Measurements from ENCODE around the gene ANKRD11. TPM values are rescaled to one million over a fixed set of nuclear protein-coding genes. Genes with fewer than 3 reads are reported as not detected.

ANKRD11 gene
- polyA plus RNA-seq, 1 donor (not counting 4 experiments of a cell fraction or from before 2014, with no cell fraction given): 30.1 TPM

DNA sequence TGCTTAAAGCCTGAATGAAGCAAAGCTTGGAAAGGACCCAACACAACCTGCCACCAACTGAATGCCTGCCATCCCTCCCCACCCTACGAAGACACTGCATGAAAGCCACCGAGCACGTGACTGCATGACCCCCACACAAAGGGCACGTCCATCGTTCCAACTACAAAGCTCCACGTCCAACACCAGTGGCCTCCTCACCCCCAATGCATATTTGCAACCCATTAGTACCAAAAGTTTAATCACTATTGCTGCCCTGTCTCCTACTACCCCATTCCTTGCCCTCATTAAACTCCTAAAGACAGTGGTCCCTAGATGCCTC lies 43.4 kb downstream of the ANKRD11 start:
- H3K4me3 ChIP-seq (ENCODE audit: control insufficient read depth in 2 of 3, extremely low read depth in 1 of 3, insufficient read depth in 2 of 3, low read depth in 1 of 3, low read length in 3 of 3): no peak overlapping the region

DNA sequence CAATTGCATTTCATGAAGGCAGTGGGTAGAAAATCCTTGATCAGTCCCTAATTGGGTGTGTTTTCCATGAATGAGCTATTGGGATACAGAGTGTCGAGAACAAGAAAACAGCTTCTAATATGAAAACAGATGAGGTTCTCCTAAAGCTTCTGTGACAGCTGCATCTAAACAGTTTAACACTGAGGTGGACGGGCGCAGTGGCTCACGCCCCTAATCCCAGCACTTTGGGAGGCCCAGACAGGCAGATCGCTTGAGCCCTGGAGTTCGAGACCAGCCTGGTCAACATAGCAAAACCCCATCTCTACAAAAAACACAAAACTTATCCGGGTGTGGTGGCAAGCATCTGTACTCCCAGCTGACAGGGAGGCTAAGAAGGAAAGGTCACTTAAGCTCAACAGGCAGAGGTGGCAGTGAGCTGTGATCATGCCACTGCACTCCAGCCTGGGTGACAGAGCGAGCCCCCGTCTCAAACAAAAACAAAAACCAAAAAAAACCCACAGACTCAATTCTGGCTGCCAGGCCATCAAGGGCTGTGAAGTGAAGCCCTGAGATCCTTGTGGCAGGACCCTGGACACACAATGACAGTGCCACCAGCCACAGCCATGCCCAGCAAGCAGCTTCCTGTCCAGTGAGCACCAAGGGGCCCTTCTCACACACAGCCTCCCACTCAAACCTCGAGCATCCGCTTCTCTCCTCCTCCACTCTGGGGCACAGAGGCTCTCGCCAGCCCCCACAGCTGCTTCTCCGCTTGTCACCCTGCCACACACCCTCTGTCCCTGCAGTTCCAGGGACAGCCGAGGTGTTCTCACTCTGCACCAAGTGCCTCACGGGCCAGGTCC lies 44.0 kb downstream of the ANKRD11 start:
- Histone ChIP-seq H3K27ac (ENCODE audit: control insufficient read depth, insufficient read depth, low read length) (no peak overlapping the region), H4K20me1 (ENCODE audit: control insufficient read depth, extremely low read depth, insufficient read depth, low read length) (peaks cover 73% of the 10 kb centered on the region), H3K79me2 (ENCODE audit: control insufficient read depth, insufficient read depth, low read length) (peaks cover 94% of the 10 kb centered on the region), H3K27me3 (ENCODE audit: control insufficient read depth, extremely low read depth, insufficient read depth, low read length) (no peaks in the 10 kb centered on the region), H3K9me3 (ENCODE audit: control insufficient read depth, low read depth, low read length) (no peaks in the 10 kb centered on the region), H3K9ac (ENCODE audit: control insufficient read depth, extremely low read depth, insufficient read depth, low read length) (no peak overlapping the region), H3K36me3 (ENCODE audit: control insufficient read depth in 2 of 2, extremely low read depth in 1 of 2, insufficient read depth in 2 of 2, low read length in 2 of 2) (no peaks in the 10 kb centered on the region), H3K9me1 (ENCODE audit: control insufficient read depth, extremely low read depth, insufficient read depth, low read length) (peaks cover 13% of the 10 kb centered on the region), H3K4me1 (ENCODE audit: control insufficient read depth, extremely low read depth, insufficient read depth, low read length) (peaks cover 75% of the 10 kb centered on the region), H2AFZ (ENCODE audit: control insufficient read depth, low read length) (no peak overlapping the region), H3K4me2 (ENCODE audit: control insufficient read depth, extremely low read depth, insufficient read depth, low read depth, low read length) (no peak overlapping the region), H3K4me3 (ENCODE audit: control insufficient read depth in 2 of 3, extremely low read depth in 1 of 3, insufficient read depth in 2 of 3, low read depth in 1 of 3, low read length in 3 of 3) (no peak overlapping the region)
- dilution Hi-C loops (cut with MboI; ENCODE audit: extremely low pct_ligation_motif_present, low sequenced_read_pairs): no loop called here
- FAIRE-seq (no peak), DNase-seq (ENCODE audit: low read depth, low spot score) (no peak)
- TF ChIP-seq, protein P1, sequence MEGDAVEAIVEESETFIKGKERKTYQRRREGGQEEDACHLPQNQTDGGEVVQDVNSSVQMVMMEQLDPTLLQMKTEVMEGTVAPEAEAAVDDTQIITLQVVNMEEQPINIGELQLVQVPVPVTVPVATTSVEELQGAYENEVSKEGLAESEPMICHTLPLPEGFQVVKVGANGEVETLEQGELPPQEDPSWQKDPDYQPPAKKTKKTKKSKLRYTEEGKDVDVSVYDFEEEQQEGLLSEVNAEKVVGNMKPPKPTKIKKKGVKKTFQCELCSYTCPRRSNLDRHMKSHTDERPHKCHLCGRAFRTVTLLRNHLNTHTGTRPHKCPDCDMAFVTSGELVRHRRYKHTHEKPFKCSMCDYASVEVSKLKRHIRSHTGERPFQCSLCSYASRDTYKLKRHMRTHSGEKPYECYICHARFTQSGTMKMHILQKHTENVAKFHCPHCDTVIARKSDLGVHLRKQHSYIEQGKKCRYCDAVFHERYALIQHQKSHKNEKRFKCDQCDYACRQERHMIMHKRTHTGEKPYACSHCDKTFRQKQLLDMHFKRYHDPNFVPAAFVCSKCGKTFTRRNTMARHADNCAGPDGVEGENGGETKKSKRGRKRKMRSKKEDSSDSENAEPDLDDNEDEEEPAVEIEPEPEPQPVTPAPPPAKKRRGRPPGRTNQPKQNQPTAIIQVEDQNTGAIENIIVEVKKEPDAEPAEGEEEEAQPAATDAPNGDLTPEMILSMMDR (optimal IDR thresholded peaks at IDR 0.05 in 1 of 3, IDR thresholded peaks at IDR 0.05 in 1 of 3, conservative IDR thresholded peaks at IDR 0.05 in 1 of 3; ENCODE audit: extremely low read depth in 1 of 3, insufficient read depth in 2 of 3, low read length in 3 of 3): no peak
- TF ChIP-seq EZH2 (IDR thresholded peaks at IDR 0.05; ENCODE audit: low read length): no peak

More for the DNA sequence above, 43.4 kb downstream of the ANKRD11 start:
- Histone ChIP-seq H3K4me2 (ENCODE audit: control insufficient read depth, extremely low read depth, insufficient read depth, low read depth, low read length) (no peak overlapping the region), H3K27me3 (ENCODE audit: control insufficient read depth, extremely low read depth, insufficient read depth, low read length) (no peaks in the 10 kb centered on the region), H3K4me1 (ENCODE audit: control insufficient read depth, extremely low read depth, insufficient read depth, low read length) (peaks cover 71% of the 10 kb centered on the region), H3K36me3 (ENCODE audit: control insufficient read depth in 2 of 2, extremely low read depth in 1 of 2, insufficient read depth in 2 of 2, low read length in 2 of 2) (no peaks in the 10 kb centered on the region), H3K79me2 (ENCODE audit: control insufficient read depth, insufficient read depth, low read length) (peaks cover 94% of the 10 kb centered on the region), H4K20me1 (ENCODE audit: control insufficient read depth, extremely low read depth, insufficient read depth, low read length) (peaks cover 74% of the 10 kb centered on the region), H3K9ac (ENCODE audit: control insufficient read depth, extremely low read depth, insufficient read depth, low read length) (no peak overlapping the region), H2AFZ (ENCODE audit: control insufficient read depth, low read length) (no peak overlapping the region), H3K27ac (ENCODE audit: control insufficient read depth, insufficient read depth, low read length) (no peak overlapping the region), H3K9me1 (ENCODE audit: control insufficient read depth, extremely low read depth, insufficient read depth, low read length) (peaks cover 13% of the 10 kb centered on the region), H3K9me3 (ENCODE audit: control insufficient read depth, low read depth, low read length) (no peaks in the 10 kb centered on the region)
- TF ChIP-seq EZH2 (IDR thresholded peaks at IDR 0.05; ENCODE audit: low read length): no peak
- TF ChIP-seq, protein P1 (optimal IDR thresholded peaks at IDR 0.05 in 1 of 3, IDR thresholded peaks at IDR 0.05 in 1 of 3, conservative IDR thresholded peaks at IDR 0.05 in 1 of 3; ENCODE audit: extremely low read depth in 1 of 3, insufficient read depth in 2 of 3, low read length in 3 of 3): no peak
- FAIRE-seq (no peak), DNase-seq (ENCODE audit: low read depth, low spot score) (no peak)
- dilution Hi-C loops (cut with MboI; ENCODE audit: extremely low pct_ligation_motif_present, low sequenced_read_pairs): no loop called here
